H9 (cell line): ENCODE results near the gene RUNX2. TPM values are rescaled to one million over a fixed set of nuclear protein-coding genes. Genes with fewer than 3 reads are reported as not detected.

ENCODE experiments used
- DNase-seq: peaks from one replicate; pipeline ENCODE4 v3.0.0-alpha.2; 2017
- H2AFZ ChIP-seq: one replicate; pipeline ENCODE4 v1.6.1; 2013; ENCODE audit warnings: mild to moderate bottlenecking, low read length, control low read depth, moderate library complexity
- H2AK5ac ChIP-seq: 2 replicates; pipeline ENCODE4 v1.6.1; 2013; ENCODE audit warnings: low read length, control low read depth, mixed read lengths; ENCODE audit not compliant: insufficient read length
- H2BK120ac ChIP-seq: one replicate; pipeline ENCODE4 v1.6.1; 2013; ENCODE audit warnings: low read depth, mild to moderate bottlenecking, low read length, control low read depth, inconsistent platforms; ENCODE audit not compliant: poor library complexity, severe bottlenecking
- H2BK12ac ChIP-seq: 2 replicates; pipeline ENCODE4 v1.6.1; 2013; ENCODE audit warnings: low read length, control low read depth, mixed read lengths, low read depth; ENCODE audit not compliant: insufficient read length
- H2BK15ac ChIP-seq: 2 replicates; pipeline ENCODE4 v1.6.1; 2013; ENCODE audit warnings: low read depth, low read length, control low read depth
- H2BK20ac ChIP-seq: one replicate; pipeline ENCODE4 v1.6.1; 2013; ENCODE audit warnings: low read depth, mild to moderate bottlenecking, low read length, control low read depth, inconsistent platforms; ENCODE audit not compliant: poor library complexity, severe bottlenecking
- H2BK5ac ChIP-seq: 2 replicates; pipeline ENCODE4 v1.6.1; 2013; ENCODE audit warnings: low read length, control low read depth, mixed read lengths; ENCODE audit not compliant: insufficient read length
- H3K14ac ChIP-seq: 2 replicates; pipeline ENCODE4 v1.6.1; 2013; ENCODE audit warnings: low read length, control low read depth; ENCODE audit not compliant: insufficient read depth
- H3K18ac ChIP-seq: 2 replicates; pipeline ENCODE4 v1.6.1; 2013; ENCODE audit warnings: low read depth, mild to moderate bottlenecking, mixed read lengths, low read length, control low read depth; ENCODE audit not compliant: insufficient read length
- H3K23ac ChIP-seq: 2 replicates; pipeline ENCODE4 v1.6.1; 2013; ENCODE audit warnings: low read length, control low read depth, mixed read lengths, low read depth; ENCODE audit not compliant: insufficient read length
- H3K23me2 ChIP-seq: 2 replicates; pipeline ENCODE4 v1.6.1; 2013; ENCODE audit warnings: low read depth, mild to moderate bottlenecking, mixed read lengths, low read length, control low read depth; ENCODE audit not compliant: insufficient read length, poor library complexity, severe bottlenecking
- H3K27ac ChIP-seq: 2 replicates; pipeline ENCODE4 v1.5.1; 2013; ENCODE audit warnings: low read length, control low read depth, mixed read lengths, low read depth; ENCODE audit not compliant: insufficient read length
- H3K27me3 ChIP-seq: 2 replicates; pipeline ENCODE4 v1.6.1; 2013; ENCODE audit warnings: low read length, control low read depth, inconsistent platforms; ENCODE audit not compliant: insufficient read depth
- H3K4ac ChIP-seq: 2 replicates; pipeline ENCODE4 v1.6.1; 2013; ENCODE audit warnings: low read depth, mild to moderate bottlenecking, control low read depth, inconsistent platforms, low read length, moderate library complexity
- H3K4me1 ChIP-seq: 2 replicates; pipeline ENCODE4 v1.6.1; 2013; ENCODE audit warnings: low read length, control low read depth, inconsistent platforms; ENCODE audit not compliant: insufficient read depth
- H3K4me2 ChIP-seq: 2 replicates; pipeline ENCODE4 v1.6.1; 2013; ENCODE audit warnings: low read length, control low read depth, mixed read lengths; ENCODE audit not compliant: insufficient read length, insufficient read depth
- H3K56ac ChIP-seq: 2 replicates; pipeline ENCODE4 v1.6.1; 2013; ENCODE audit warnings: low read depth, mild to moderate bottlenecking, mixed read lengths, low read length, control low read depth; ENCODE audit not compliant: insufficient read length
- H3K79me1 ChIP-seq: 2 replicates; pipeline ENCODE4 v1.6.1; 2013; ENCODE audit warnings: low read depth, mild to moderate bottlenecking, moderate library complexity, low read length, control low read depth, inconsistent platforms; ENCODE audit not compliant: insufficient read depth, poor library complexity, severe bottlenecking
- H3K79me2 ChIP-seq: 2 replicates; pipeline ENCODE4 v1.6.1; 2013; ENCODE audit warnings: low read length, control low read depth, inconsistent platforms; ENCODE audit not compliant: insufficient read depth
- H3K9ac ChIP-seq: 2 replicates; pipeline ENCODE4 v1.6.1; 2013; ENCODE audit warnings: low read length, control low read depth, mixed read lengths; ENCODE audit not compliant: insufficient read length; ENCODE audit errors: extremely low read depth
- H3K9me3 ChIP-seq: one replicate; pipeline ENCODE4 v1.6.1; 2013; ENCODE audit warnings: low read depth, low read length, inconsistent platforms; ENCODE audit not compliant: control insufficient read depth
- H3T11ph ChIP-seq: one replicate; pipeline ENCODE4 v1.6.1; 2013; ENCODE audit warnings: mild to moderate bottlenecking, low read length, control low read depth, inconsistent platforms
- H4K20me1 ChIP-seq: one replicate; pipeline ENCODE4 v1.6.1; 2013; ENCODE audit not compliant: control insufficient read depth, insufficient read length, insufficient read depth
- H4K5ac ChIP-seq: 2 replicates; pipeline ENCODE4 v1.6.1; 2013; ENCODE audit warnings: low read depth, mild to moderate bottlenecking, mixed read lengths, low read length, control low read depth; ENCODE audit not compliant: insufficient read length
- H4K8ac ChIP-seq: replicated peaks from 2 replicates; pipeline ENCODE4 v1.6.1; 2013; ENCODE audit warnings: low read length, control low read depth, mixed read lengths, low read depth; ENCODE audit not compliant: insufficient read length
- H4K91ac ChIP-seq: 2 replicates; pipeline ENCODE4 v1.6.1; 2013; ENCODE audit warnings: low read depth, mild to moderate bottlenecking, moderate library complexity, mixed read lengths, low read length, control low read depth; ENCODE audit not compliant: insufficient read length
- H3K27ac Mint-ChIP-seq, 3 experiments: 2 replicates in 2 of 3; 3 replicates in 1 of 3; pipeline ENCODE4 v1.8.0; 2020 to 2021; ENCODE audit warnings: mixed read lengths in 3 of 3, mild to moderate bottlenecking in 1 of 3, moderate library complexity in 1 of 3
- H3K27me3 Mint-ChIP-seq: 2 replicates; pipeline ENCODE4 v1.8.0; 2021; ENCODE audit warnings: low read depth, mild to moderate bottlenecking, moderate library complexity, mixed read lengths
- H3K36me3 Mint-ChIP-seq, 3 experiments: 2 replicates in 2 of 3; 3 replicates in 1 of 3; pipeline ENCODE4 v1.8.0; 2020 to 2021; ENCODE audit warnings: low read depth in 3 of 3, mixed read lengths in 3 of 3; ENCODE audit not compliant: insufficient read depth in 1 of 3
- H3K4me1 Mint-ChIP-seq, 2 experiments: 2 replicates each; pipeline ENCODE4 v1.8.0; 2020; ENCODE audit warnings: mixed read lengths in 2 of 2
- H3K4me3 Mint-ChIP-seq, 2 experiments: 2 replicates in 1 of 2; 3 replicates in 1 of 2; pipeline ENCODE4 v1.8.0; 2020 to 2021; ENCODE audit warnings: mild to moderate bottlenecking in 2 of 2, mixed read lengths in 2 of 2, moderate library complexity in 1 of 2
- H3K9me3 Mint-ChIP-seq, 2 experiments: 2 replicates in 1 of 2; 3 replicates in 1 of 2; pipeline ENCODE4 v1.8.0; 2020; ENCODE audit warnings: mild to moderate bottlenecking in 2 of 2, mixed read lengths in 2 of 2, moderate library complexity in 1 of 2
- CTCF ChIP-seq: fragments of 200-600 bp; sonication (generic); conservative IDR thresholded peaks from 3 replicates; pipeline ENCODE4 v1.8.0; 2021; ENCODE audit warnings: antibody characterized with exemption, mild to moderate bottlenecking
- WGBS: extraction: QIAGEN DNeasy Blood & Tissue Kit; methylation state at CpG from one replicate; pipeline ENCODE4 v1.1.7; 2013; ENCODE audit warnings: missing lambda C conversion rate, low lambda C conversion rate, mixed read lengths; ENCODE audit not compliant: insufficient read length; ENCODE audit errors: extremely low coverage; 5-methylcytosine and 5-hydroxymethylcytosine counted together
- total RNA-seq: library from RNA; stranded (reverse); gene quantifications from 2 replicates; pipeline ENCODE4 v1.2.1, GENCODE V29; 2021

The RUNX2 gene
- total RNA-seq, 1 experiment from 2014 or later = 0.15 TPM

- no peaks in the 10 kb centered on the region for H3K9me3 Mint-ChIP-seq
- H3K4me1 ChIP-seq = no peaks in the 10 kb centered on the region
These were observed 384.7 kb downstream of the RUNX2 start for GRCh38 chr6:45712786-45713185.

More at GRCh38 chr6:45712786-45713185, 384.7 kb downstream of the RUNX2 start:
- no peak overlapping the region for H2BK120ac ChIP-seq
- H2BK5ac ChIP-seq = no peak overlapping the region
- H3K23me2 ChIP-seq = no peaks in the 10 kb centered on the region
- no peak overlapping the region for H3K9ac ChIP-seq
- no peak overlapping the region for H3K18ac ChIP-seq
- H3K56ac ChIP-seq = no peak overlapping the region
- no peak overlapping the region for H2BK12ac ChIP-seq
- no peaks in the 10 kb centered on the region for H3K36me3 Mint-ChIP-seq
- peaks cover 1% of the 10 kb centered on the region; the same call in 1 of the 2 replicates for H3K27me3 Mint-ChIP-seq
- H2AK5ac ChIP-seq = no peak overlapping the region
- no peak overlapping the region for H2BK15ac ChIP-seq
- no CpG with 5 or more reads among the region's 2 CpGs for WGBS
- no peak overlapping the region for H4K8ac ChIP-seq
- H3K4me1 Mint-ChIP-seq = peaks cover 8% of the 10 kb centered on the region in 2 experiments
- no peak overlapping the region for H3K4me3 Mint-ChIP-seq
- no peaks in the 10 kb centered on the region for H3K79me2 ChIP-seq
- no peak overlapping the region for H4K91ac ChIP-seq
- no peak for TF ChIP-seq CTCF
- H3T11ph ChIP-seq = no peak overlapping the region
- H3K79me1 ChIP-seq = no peaks in the 10 kb centered on the region
- no peak overlapping the region for H2BK20ac ChIP-seq
- no peak overlapping the region for H3K27ac Mint-ChIP-seq
- no peaks in the 10 kb centered on the region for H3K9me3 ChIP-seq
- H3K4ac ChIP-seq = no peak overlapping the region
- no peak overlapping the region for H2AFZ ChIP-seq
- no peaks in the 10 kb centered on the region for H4K20me1 ChIP-seq
- no peak for DNase-seq
- H3K4me2 ChIP-seq = no peak overlapping the region
- no peak overlapping the region for H3K27ac ChIP-seq
- no peaks in the 10 kb centered on the region; the same call in 1 of the 2 replicates for H3K27me3 ChIP-seq
- H4K5ac ChIP-seq = no peak overlapping the region
- H3K23ac ChIP-seq = no peak overlapping the region
- H3K14ac ChIP-seq = no peak overlapping the region

Other genes starting within 250 kb of the RUNX2 start
- 22.5 and 22.7 TPM in 2 replicates for gene SUPT3H, start 49.6 kb downstream of the RUNX2 start, total RNA-seq